IMR-90 (cell line): ENCODE data around the gene ALKBH7. TPM values are rescaled to one million over a fixed set of nuclear protein-coding genes. Genes with fewer than 3 reads are reported as not detected.

Experiments
- ATAC-seq: fragments of 200-7000 bp; cut with Tn5 transposase; 2 replicates; pipeline ENCODE4 v1.9.1; 2020; ENCODE audit warnings: low read depth, mild to moderate bottlenecking, moderate library complexity
- BruUV-seq: library from RNA; stranded (reverse); fragments of 400-500 nt; replicated peaks from 2 replicates; lab custom pipeline; 2021; lab: Mats Ljungman, UMichigan
- CTCF ChIA-PET: fragments of 300-600 bp; formaldehyde crosslinking; extraction: SDS; loops from one replicate; lab custom pipeline; 2021; ENCODE audit warnings: antibody characterized with exemption; lab: Yijun Ruan, JAX
- POLR2A ChIA-PET: fragments of 300-600 bp; sonication (Branson Sonifier 250); formaldehyde crosslinking; loops from one replicate; lab custom pipeline; 2022; ENCODE audit warnings: antibody characterized with exemption; ENCODE audit not compliant: unreplicated experiment; lab: Charles Lee
- DNase-seq: peaks from one replicate; pipeline ENCODE4 v3.0.0; 2013
- H2AFZ ChIP-seq: replicated peaks from 2 replicates; pipeline ENCODE3; 2013; ENCODE audit warnings: low read length, mild to moderate bottlenecking; ENCODE audit not compliant: poor library complexity
- H2AK5ac ChIP-seq: 2 replicates; pipeline ENCODE4 v1.6.1; 2013; ENCODE audit warnings: low read depth, low read length, inconsistent platforms
- H2AK9ac ChIP-seq: replicated peaks from 2 replicates; pipeline ENCODE3; 2013; ENCODE audit warnings: mild to moderate bottlenecking, low read depth, low read length, moderate library complexity; ENCODE audit not compliant: poor library complexity
- H2BK120ac ChIP-seq: 2 replicates; pipeline ENCODE4 v1.6.1; 2013; ENCODE audit warnings: low read depth, low read length, inconsistent platforms
- H2BK15ac ChIP-seq: 3 replicates; pipeline ENCODE4 v1.6.1; 2013; ENCODE audit warnings: low read depth, low read length, inconsistent platforms
- H2BK20ac ChIP-seq: 2 replicates; pipeline ENCODE4 v1.6.1; 2013; ENCODE audit warnings: low read depth, mild to moderate bottlenecking, inconsistent platforms, low read length, moderate library complexity
- H2BK5ac ChIP-seq: 2 replicates; pipeline ENCODE4 v1.6.1; 2013; ENCODE audit warnings: mild to moderate bottlenecking, low read depth, low read length, inconsistent platforms; ENCODE audit not compliant: poor library complexity, severe bottlenecking
- H3K14ac ChIP-seq: replicated peaks from 2 replicates; pipeline ENCODE4 v1.6.1; 2013; ENCODE audit warnings: low read depth, low read length, inconsistent platforms
- H3K18ac ChIP-seq: 2 replicates; pipeline ENCODE4 v1.6.1; 2013; ENCODE audit warnings: low read depth, low read length, control low read depth
- H3K23ac ChIP-seq: 2 replicates; pipeline ENCODE4 v1.6.1; 2013; ENCODE audit warnings: low read depth, low read length, inconsistent platforms
- H3K27ac ChIP-seq: 2 replicates; pipeline ENCODE4 v1.5.1; 2013; ENCODE audit warnings: mild to moderate bottlenecking, control low read depth, low read length; ENCODE audit not compliant: insufficient read depth
- H3K27me3 ChIP-seq: 2 replicates; pipeline ENCODE4 v1.6.1; 2013; ENCODE audit warnings: low read length; ENCODE audit not compliant: control insufficient read depth, insufficient read depth
- H3K36me3 ChIP-seq: 2 replicates; pipeline ENCODE4 v1.6.1; 2013; ENCODE audit warnings: low read length, mixed read lengths; ENCODE audit not compliant: control insufficient read depth, insufficient read depth
- H3K4ac ChIP-seq: 2 replicates; pipeline ENCODE4 v1.6.1; 2013; ENCODE audit warnings: low read depth, low read length, inconsistent platforms
- H3K4me1 ChIP-seq: 2 replicates; pipeline ENCODE4 v1.6.1; 2013; ENCODE audit warnings: low read length, mixed read lengths; ENCODE audit not compliant: control insufficient read depth, insufficient read depth
- H3K4me2 ChIP-seq: 2 replicates; pipeline ENCODE4 v1.6.1; 2013; ENCODE audit warnings: low read depth, mild to moderate bottlenecking, control low read depth, low read length, moderate library complexity
- H3K4me3 ChIP-seq: 2 replicates; pipeline ENCODE4 v1.5.1; 2013; ENCODE audit warnings: low read depth, mild to moderate bottlenecking, control low read depth, low read length, moderate library complexity; ENCODE audit not compliant: insufficient read depth
- H3K56ac ChIP-seq: 2 replicates; pipeline ENCODE4 v1.6.1; 2013; ENCODE audit warnings: low read length, inconsistent platforms; ENCODE audit not compliant: insufficient read depth; ENCODE audit errors: extremely low read depth
- H3K79me1 ChIP-seq, 2 experiments: 2 replicates each; pipeline ENCODE4 v1.6.1; 2013; ENCODE audit warnings: low read length in 2 of 2, inconsistent platforms in 1 of 2, low read depth in 1 of 2
- H3K9ac ChIP-seq: 2 replicates; pipeline ENCODE4 v1.6.1; 2013; ENCODE audit warnings: low read depth, low read length, control low read depth
- H3K9me1 ChIP-seq: 2 replicates; pipeline ENCODE4 v1.6.1; 2013; ENCODE audit warnings: low read length, inconsistent platforms; ENCODE audit not compliant: insufficient read depth
- H3K9me3 ChIP-seq: 2 replicates; pipeline ENCODE4 v1.6.1; 2013; ENCODE audit warnings: low read length; ENCODE audit not compliant: control insufficient read depth, insufficient read depth
- H4K20me1 ChIP-seq: 2 replicates; pipeline ENCODE4 v1.6.1; 2013; ENCODE audit warnings: low read length, inconsistent platforms; ENCODE audit not compliant: insufficient read depth
- H4K5ac ChIP-seq: 2 replicates; pipeline ENCODE4 v1.6.1; 2013; ENCODE audit warnings: mild to moderate bottlenecking, low read depth, low read length, control low read depth
- H4K8ac ChIP-seq, 2 experiments: 2 replicates each; pipeline ENCODE4 v1.6.1; 2013; ENCODE audit warnings: low read depth in 2 of 2, low read length in 2 of 2, control low read depth in 1 of 2, inconsistent platforms in 1 of 2
- H4K91ac ChIP-seq: 2 replicates; pipeline ENCODE4 v1.6.1; 2013; ENCODE audit warnings: low read depth, low read length, inconsistent platforms; ENCODE audit not compliant: insufficient read depth
- BHLHE40 ChIP-seq: fragments of 150-350 bp; IDR thresholded peaks from 2 replicates; pipeline ENCODE4 v1.6.1; 2016; ENCODE audit warnings: mild to moderate bottlenecking, low read depth, low read length
- MAZ ChIP-seq: IDR thresholded peaks from 2 replicates; pipeline ENCODE4 v1.6.1; 2012; ENCODE audit warnings: low read depth, mild to moderate bottlenecking, low read length, improper control_type of control experiment, moderate library complexity, borderline replicate concordance
- MXI1 ChIP-seq: IDR thresholded peaks from 2 replicates; pipeline ENCODE4 v1.6.1; 2012; ENCODE audit warnings: low read depth, mild to moderate bottlenecking, low read length, moderate library complexity, borderline replicate concordance
- USF2 ChIP-seq: fragments of 150-350 bp; IDR thresholded peaks from 2 replicates; pipeline ENCODE4 v1.6.1; 2017; ENCODE audit warnings: mild to moderate bottlenecking, antibody characterized with exemption, low read length, low read depth
- WGBS, 2 experiments: methylation state at CpG; one replicate each; pipeline versions ENCODE4 v1.1.5 to v1.1.7; 2013; ENCODE audit warnings: missing lambda C conversion rate in 2 of 2; ENCODE audit not compliant: insufficient read length in 1 of 2; ENCODE audit errors: extremely low coverage in 2 of 2; 5-methylcytosine and 5-hydroxymethylcytosine counted together
- dilution Hi-C: fragments of 300-500 bp; cut with HindIII; formaldehyde crosslinking; loops from one replicate; pipeline ENCODE4 v1.14.3; 2018; ENCODE audit warnings: low sequenced_read_pairs; ENCODE audit not compliant: unreplicated experiment
- in situ Hi-C: fragments of 300-500 bp; cut with MboI; formaldehyde crosslinking; loops from 3 replicates; pipeline ENCODE4 v1.14.3; 2019; ENCODE audit warnings: low sequenced_read_pairs, inconsistent platforms, mixed read lengths
- intact Hi-C: fragments of 100-400 bp; cut with micrococcal nuclease; formaldehyde crosslinking; loops from 2 replicates; pipeline ENCODE4 v1.10.0; 2022
- polyA plus RNA-seq, 3 experiments: library from polyadenylated mRNA; depleted of rRNA; stranded (reverse); fragments of >200 nt; gene quantifications; 2 replicates each; pipeline ENCODE4 v1.2.3, GENCODE V29; 2012; ENCODE audit warnings: low replicate concordance in 1 of 3
- total RNA-seq: library from RNA; depleted of rRNA; stranded (reverse); fragments of >200 nt; gene quantifications from 2 replicates; pipeline ENCODE4 v1.2.3, GENCODE V29; 2012

Gene ALKBH7
- total and polyA plus RNA-seq, 2 of the 4 experiments (the other 2 are of a cell fraction), result 9.3 to 22.5 TPM

- BruUV-seq, result no TSS peak
- Histone ChIP-seq H3K4me3 (peak overlapping the region; percentile 85), H4K8ac (peak overlapping the region in 1 of 2 experiments; percentile 5; a peak in 1 of 4 replicates), H3K9me3 (peaks cover 3% of the 10 kb centered on the region; the same call in 1 of the 2 replicates), H3K23ac (peak overlapping the region; percentile 91), H3K56ac (no peak overlapping the region), H4K91ac (peak overlapping the region; percentile 20; the same call in 1 of the 2 replicates), H3K9me1 (peaks cover 3% of the 10 kb centered on the region; the same call in 1 of the 2 replicates), H2AK5ac (peak overlapping the region; percentile 59), H3K18ac (no peak overlapping the region), H4K20me1 (peaks cover 55% of the 10 kb centered on the region), H3K27ac (peak overlapping the region; percentile 10), H2AK9ac (peak overlapping the region; percentile 94), H2BK120ac (no peak overlapping the region), H3K79me1 (peaks cover 0 to 40% of the 10 kb centered on the region in 2 experiments; a peak in 2 of 4 replicates), H3K9ac (peak overlapping the region; percentile 74), H3K36me3 (peaks cover 29% of the 10 kb centered on the region), H2BK15ac (no peak overlapping the region), H3K4ac (peak overlapping the region; percentile 69), H3K4me2 (peak overlapping the region; percentile 81), H3K4me1 (peaks cover 2% of the 10 kb centered on the region; the same call in 1 of the 2 replicates), H2BK20ac (no peak overlapping the region), H2AFZ (peak overlapping the region; percentile 64), H3K14ac (peak overlapping the region; percentile 90), H2BK5ac (no peak overlapping the region), H4K5ac (no peak overlapping the region), H3K27me3 (no peaks in the 10 kb centered on the region)
- CTCF ChIA-PET, result no interaction called here
- peak; percentile 42 for DNase-seq
- intact Hi-C loops, result loop anchor here (2.0 kb wide), 1 partner anchor 313 kb away; the partner anchor contains the start of gene GPR108
- peak; percentile 15 for ATAC-seq
- 0% methylated on average over 1 of the region's 20 CpGs; no CpG with 5 or more reads in 1 of the 2 experiments for WGBS, 2 experiments
- no peak for TF ChIP-seq USF2
- TF ChIP-seq MAZ, result peak; percentile 41; the same call in 1 of the 2 replicates
- no peak; the same call in 1 of the 2 replicates for TF ChIP-seq MXI1
- no peak for TF ChIP-seq BHLHE40
- in situ Hi-C loops, result no loop called here
- dilution Hi-C loops, result no loop called here
- POLR2A ChIA-PET, result no interaction called here
Measured at GRCh38 chr19:6423499-6424194, 51.1 kb downstream of the ALKBH7 start.
